ENCODE data around the gene RINL. TPM values are rescaled to one million over a fixed set of nuclear protein-coding genes. Genes with fewer than 3 reads are reported as not detected.

RINL gene
- total and polyA plus RNA-seq, 2 of the 4 experiments (the other 2 are of a cell fraction): 0.72 to 1.9 TPM

GRCh38 chr19:38892841-38893240 is 14.8 kb upstream of the RINL start:
- TF ChIP-seq FOS (IDR thresholded peaks at IDR 0.05; ENCODE audit: low read depth, low read length) (no peak), POLR2A (IDR thresholded peaks at IDR 0.05; ENCODE audit: low read depth, low read length) (no peak), MAZ (IDR thresholded peaks at IDR 0.05; ENCODE audit: borderline replicate concordance, low read depth, low read length) (no peak), BHLHE40 (IDR thresholded peaks at IDR 0.05; ENCODE audit: low read depth, low read length) (no peak), SMC3 (IDR thresholded peaks at IDR 0.05; ENCODE audit: low read depth, low read length) (no peak), CTCF (conservative IDR thresholded peaks at IDR 0.05; ENCODE audit: low read depth, low read length) (no peak), CHD1 (IDR thresholded peaks at IDR 0.05; ENCODE audit: low read depth, low read length) (no peak), USF2 (IDR thresholded peaks at IDR 0.05; ENCODE audit: low read depth, low read length) (no peak), RFX5 (IDR thresholded peaks at IDR 0.05; ENCODE audit: low read depth, low read length) (no peak), RAD21 (IDR thresholded peaks at IDR 0.05; ENCODE audit: low read length) (no peak), MXI1 (IDR thresholded peaks at IDR 0.05; ENCODE audit: borderline replicate concordance, low read depth, low read length) (no peak), RCOR1 (IDR thresholded peaks at IDR 0.05; ENCODE audit: insufficient replicate concordance, low read length) (no peak), ELK1 (IDR thresholded peaks at IDR 0.05; ENCODE audit: borderline replicate concordance, low read depth, low read length) (no peak), CEBPB (IDR thresholded peaks at IDR 0.05; ENCODE audit: low read depth, low read length) (no peak), NFE2L2 (IDR thresholded peaks at IDR 0.05; ENCODE audit: low read depth, low read length) (no peak), MAFK (IDR thresholded peaks at IDR 0.05; ENCODE audit: low read depth, low read length) (no peak)
- H3K79me1 ChIP-seq (ENCODE audit: low read depth in 1 of 2, low read length in 2 of 2): peaks cover 2 to 7% of the 10 kb centered on the region in 2 experiments; a peak in 2 of 4 replicates
- intact Hi-C loops (cut with micrococcal nuclease) (no loop called here), in situ Hi-C loops (cut with MboI; ENCODE audit: low sequenced_read_pairs) (no loop called here), dilution Hi-C loops (cut with HindIII; ENCODE audit: low sequenced_read_pairs, unreplicated experiment) (no loop called here)
- no TSS peak for BruUV-seq (replicated peaks)
- H4K20me1 ChIP-seq (ENCODE audit: insufficient read depth, low read length): peaks cover 4% of the 10 kb centered on the region; the same call in 1 of the 2 replicates
- H2BK120ac ChIP-seq (ENCODE audit: low read depth, low read length): no peak overlapping the region
- no peak overlapping the region for H4K91ac ChIP-seq (ENCODE audit: insufficient read depth, low read depth, low read length)
- no peaks in the 10 kb centered on the region for H3K4me1 ChIP-seq (ENCODE audit: control insufficient read depth, insufficient read depth, low read length)
- H2BK15ac ChIP-seq (ENCODE audit: low read depth, low read length): no peak overlapping the region
- H4K5ac ChIP-seq (ENCODE audit: low read depth, low read length): no peak overlapping the region
- H2AK9ac ChIP-seq (replicated peaks; ENCODE audit: low read depth, low read length, poor library complexity): no peak overlapping the region
- H2BK20ac ChIP-seq (ENCODE audit: low read depth, low read length): no peak overlapping the region
- H3K9me3 ChIP-seq (ENCODE audit: control insufficient read depth, insufficient read depth, low read length): no peaks in the 10 kb centered on the region
- no peak overlapping the region for H3K56ac ChIP-seq (ENCODE audit: extremely low read depth, insufficient read depth, low read length)
- CTCF ChIA-PET: no interaction called here
- H3K23ac ChIP-seq (ENCODE audit: low read depth, low read length): no peak overlapping the region
- no peak overlapping the region for H3K4me2 ChIP-seq (ENCODE audit: low read depth, low read length)
- H3K4ac ChIP-seq (ENCODE audit: low read depth, low read length): no peak overlapping the region
- H3K4me3 ChIP-seq (ENCODE audit: insufficient read depth, low read depth, low read length): no peak overlapping the region
- H3K27me3 ChIP-seq (ENCODE audit: control insufficient read depth, insufficient read depth, low read length): no peaks in the 10 kb centered on the region
- H2AFZ ChIP-seq (replicated peaks; ENCODE audit: low read length, poor library complexity): no peak overlapping the region
- POLR2A ChIA-PET (ENCODE audit: unreplicated experiment): interaction anchor here (0.6 kb wide), 1 partner anchor 20 kb away, joined by 3 read pairs; no protein-coding TSS in a partner anchor
- no peak overlapping the region for H3K27ac ChIP-seq (ENCODE audit: insufficient read depth, low read length)
- 100% methylated on average over 1 of the region's 5 CpGs; no CpG with 5 or more reads in 1 of the 2 experiments for WGBS, 2 experiments (ENCODE audit: extremely low coverage in 2 of 2, insufficient read length in 1 of 2)
- no peak overlapping the region for H4K8ac ChIP-seq (ENCODE audit: low read depth in 2 of 2, low read length in 2 of 2)
- no peak overlapping the region for H2BK5ac ChIP-seq (ENCODE audit: low read depth, low read length, poor library complexity, severe bottlenecking)
- no peak overlapping the region for H3K14ac ChIP-seq (replicated peaks; ENCODE audit: low read depth, low read length)
- ATAC-seq (ENCODE audit: low read depth) (no peak), DNase-seq (no peak)
- H3K36me3 ChIP-seq (ENCODE audit: control insufficient read depth, insufficient read depth, low read length): peaks cover 21% of the 10 kb centered on the region
- H2AK5ac ChIP-seq (ENCODE audit: low read depth, low read length): no peak overlapping the region
- H3K18ac ChIP-seq (ENCODE audit: low read depth, low read length): no peak overlapping the region
- H3K9me1 ChIP-seq (ENCODE audit: insufficient read depth, low read length): peaks cover 2% of the 10 kb centered on the region; the same call in 1 of the 2 replicates
- H3K9ac ChIP-seq (ENCODE audit: low read depth, low read length): no peak overlapping the region
